ENCODE measurements around the gene SLC16A3.

GRCh38 chr17:82246365-82247181 lies 17.7 kb downstream of the SLC16A3 start:
- TF ChIP-seq, protein P1, sequence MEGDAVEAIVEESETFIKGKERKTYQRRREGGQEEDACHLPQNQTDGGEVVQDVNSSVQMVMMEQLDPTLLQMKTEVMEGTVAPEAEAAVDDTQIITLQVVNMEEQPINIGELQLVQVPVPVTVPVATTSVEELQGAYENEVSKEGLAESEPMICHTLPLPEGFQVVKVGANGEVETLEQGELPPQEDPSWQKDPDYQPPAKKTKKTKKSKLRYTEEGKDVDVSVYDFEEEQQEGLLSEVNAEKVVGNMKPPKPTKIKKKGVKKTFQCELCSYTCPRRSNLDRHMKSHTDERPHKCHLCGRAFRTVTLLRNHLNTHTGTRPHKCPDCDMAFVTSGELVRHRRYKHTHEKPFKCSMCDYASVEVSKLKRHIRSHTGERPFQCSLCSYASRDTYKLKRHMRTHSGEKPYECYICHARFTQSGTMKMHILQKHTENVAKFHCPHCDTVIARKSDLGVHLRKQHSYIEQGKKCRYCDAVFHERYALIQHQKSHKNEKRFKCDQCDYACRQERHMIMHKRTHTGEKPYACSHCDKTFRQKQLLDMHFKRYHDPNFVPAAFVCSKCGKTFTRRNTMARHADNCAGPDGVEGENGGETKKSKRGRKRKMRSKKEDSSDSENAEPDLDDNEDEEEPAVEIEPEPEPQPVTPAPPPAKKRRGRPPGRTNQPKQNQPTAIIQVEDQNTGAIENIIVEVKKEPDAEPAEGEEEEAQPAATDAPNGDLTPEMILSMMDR (IDR thresholded peaks at IDR 0.05): no peak
- no peak for TF ChIP-seq RAD21 (IDR thresholded peaks at IDR 0.05; ENCODE audit: low read length)
- TF ChIP-seq EP300 (IDR thresholded peaks at IDR 0.05; ENCODE audit: borderline replicate concordance in 1 of 2, low read depth in 1 of 2, low read length in 1 of 2): no peak
- peak; percentile 13 for TF ChIP-seq POLR2AphosphoS5 (IDR thresholded peaks at IDR 0.05; ENCODE audit: low read depth, low read length)
- no peak for TF ChIP-seq GABPA (IDR thresholded peaks at IDR 0.05; ENCODE audit: low read depth)
- TF ChIP-seq USF1 (IDR thresholded peaks at IDR 0.05; ENCODE audit: borderline replicate concordance, low read depth): no peak
- no peak for TF ChIP-seq MXI1 (IDR thresholded peaks at IDR 0.05; ENCODE audit: low read depth, low read length)
- no peak for TF ChIP-seq EZH2phosphoT487 (IDR thresholded peaks at IDR 0.05; ENCODE audit: borderline replicate concordance, low read depth)
- TF ChIP-seq SIN3A (IDR thresholded peaks at IDR 0.05; ENCODE audit: borderline replicate concordance, low read depth, low read length): no peak
- TF ChIP-seq, protein P2, sequence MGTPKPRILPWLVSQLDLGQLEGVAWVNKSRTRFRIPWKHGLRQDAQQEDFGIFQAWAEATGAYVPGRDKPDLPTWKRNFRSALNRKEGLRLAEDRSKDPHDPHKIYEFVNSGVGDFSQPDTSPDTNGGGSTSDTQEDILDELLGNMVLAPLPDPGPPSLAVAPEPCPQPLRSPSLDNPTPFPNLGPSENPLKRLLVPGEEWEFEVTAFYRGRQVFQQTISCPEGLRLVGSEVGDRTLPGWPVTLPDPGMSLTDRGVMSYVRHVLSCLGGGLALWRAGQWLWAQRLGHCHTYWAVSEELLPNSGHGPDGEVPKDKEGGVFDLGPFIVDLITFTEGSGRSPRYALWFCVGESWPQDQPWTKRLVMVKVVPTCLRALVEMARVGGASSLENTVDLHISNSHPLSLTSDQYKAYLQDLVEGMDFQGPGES (IDR thresholded peaks at IDR 0.05; ENCODE audit: low read depth, low read length): no peak
- no peak for TF ChIP-seq NRF1 (IDR thresholded peaks at IDR 0.05; ENCODE audit: low read depth, low read length)
- TF ChIP-seq, protein P3, sequence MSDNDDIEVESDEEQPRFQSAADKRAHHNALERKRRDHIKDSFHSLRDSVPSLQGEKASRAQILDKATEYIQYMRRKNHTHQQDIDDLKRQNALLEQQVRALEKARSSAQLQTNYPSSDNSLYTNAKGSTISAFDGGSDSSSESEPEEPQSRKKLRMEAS (IDR thresholded peaks at IDR 0.05; ENCODE audit: low read depth): no peak
- TF ChIP-seq MEF2A (IDR thresholded peaks at IDR 0.05; ENCODE audit: borderline replicate concordance, low read depth): no peak
- TF ChIP-seq CHD2 (IDR thresholded peaks at IDR 0.05; ENCODE audit: low read length, partially characterized antibody): no peak

All from SK-N-SH (cell line).